ENCODE data around the gene DBI. TPM values are rescaled to one million over a fixed set of nuclear protein-coding genes. Genes with fewer than 3 reads are reported as not detected.

The DBI gene
- total RNA-seq, 1 experiment from 2014 or later = 265 TPM

GRCh38 chr2:119327431-119327830, 39.3 kb upstream of the DBI start:
- DNase-seq = no peak
- TF ChIP-seq EZH2 (IDR thresholded peaks at IDR 0.05; ENCODE audit: low read depth) = no peak
- no peak for TF ChIP-seq CTCF (conservative IDR thresholded peaks at IDR 0.05)
- Histone ChIP-seq H3K27me3 (ENCODE audit: insufficient read depth, low read depth) (no peaks in the 10 kb centered on the region), H3F3A (ENCODE audit: insufficient read depth, low read depth) (no peaks in the 10 kb centered on the region; the same call in 1 of the 2 replicates), H3K4me2 (no peak overlapping the region), H3K4me3 (no peak overlapping the region), H4K20me1 (ENCODE audit: insufficient read depth) (no peaks in the 10 kb centered on the region), H3K4me1 (replicated peaks; ENCODE audit: insufficient read depth) (peaks cover 9% of the 10 kb centered on the region), H2AFZ (no peak overlapping the region), H3K36me3 (ENCODE audit: low read depth) (no peaks in the 10 kb centered on the region), H3K9me2 (ENCODE audit: insufficient read depth) (no peaks in the 10 kb centered on the region), H3K79me2 (ENCODE audit: low read depth) (no peaks in the 10 kb centered on the region), H3K27ac (no peak overlapping the region), H3K9me3 (ENCODE audit: insufficient read depth, low read depth) (no peaks in the 10 kb centered on the region)
- no TSS peak for BruUV-seq (replicated peaks)
- intact Hi-C loops (cut with micrococcal nuclease; ENCODE audit: unreplicated experiment) = no loop called here
- ChIA-PET POLR2A (ENCODE audit: unreplicated experiment) (no interaction called here), CTCF (interaction anchor here (0.6 kb wide), 1 partner anchor 421 kb away, joined by 3 read pairs; no protein-coding TSS in a partner anchor)

GRCh38 chr2:119332953-119333352, 33.8 kb upstream of the DBI start:
- H3K9me2 ChIP-seq (ENCODE audit: insufficient read depth) = no peaks in the 10 kb centered on the region
- H3K36me3 ChIP-seq (ENCODE audit: low read depth) = no peaks in the 10 kb centered on the region
- POLR2A ChIA-PET (ENCODE audit: unreplicated experiment) = no interaction called here
- H4K20me1 ChIP-seq (ENCODE audit: insufficient read depth) = no peaks in the 10 kb centered on the region
- peak overlapping the region; percentile 31; the same call in 1 of the 2 replicates for H3K27ac ChIP-seq
- intact Hi-C loops (cut with micrococcal nuclease; ENCODE audit: unreplicated experiment) = no loop called here
- no peaks in the 10 kb centered on the region for H3K27me3 ChIP-seq (ENCODE audit: insufficient read depth, low read depth)
- no peak overlapping the region for H2AFZ ChIP-seq
- TF ChIP-seq CTCF (conservative IDR thresholded peaks at IDR 0.05) = no peak
- no peak for TF ChIP-seq EZH2 (IDR thresholded peaks at IDR 0.05; ENCODE audit: low read depth)
- peaks cover 10% of the 10 kb centered on the region for H3K4me1 ChIP-seq (replicated peaks; ENCODE audit: insufficient read depth)
- CTCF ChIA-PET = no interaction called here
- no peak for DNase-seq
- BruUV-seq (replicated peaks) = no TSS peak
- H3F3A ChIP-seq (ENCODE audit: insufficient read depth, low read depth) = no peaks in the 10 kb centered on the region
- no peak overlapping the region for H3K4me3 ChIP-seq
- H3K4me2 ChIP-seq = peak overlapping the region; percentile 29; the same call in 1 of the 2 replicates
- H3K9me3 ChIP-seq (ENCODE audit: insufficient read depth, low read depth) = no peaks in the 10 kb centered on the region
- no peaks in the 10 kb centered on the region for H3K79me2 ChIP-seq (ENCODE audit: low read depth)

- peaks cover 10% of the 10 kb centered on the region for H3K4me1 ChIP-seq (replicated peaks; ENCODE audit: insufficient read depth)
- H3K27me3 ChIP-seq (ENCODE audit: insufficient read depth, low read depth) = no peaks in the 10 kb centered on the region
- POLR2A ChIA-PET (ENCODE audit: unreplicated experiment) = no interaction called here
- no peaks in the 10 kb centered on the region for H3K9me2 ChIP-seq (ENCODE audit: insufficient read depth)
- intact Hi-C loops (cut with micrococcal nuclease; ENCODE audit: unreplicated experiment) = no loop called here
- no peaks in the 10 kb centered on the region for H3F3A ChIP-seq (ENCODE audit: insufficient read depth, low read depth)
- no peaks in the 10 kb centered on the region for H3K9me3 ChIP-seq (ENCODE audit: insufficient read depth, low read depth)
- H3K27ac ChIP-seq = peak overlapping the region; percentile 31; the same call in 1 of the 2 replicates
- H3K4me3 ChIP-seq = no peak overlapping the region
- 0 out of 2 replicates have a peak overlapping the region, but pooled peaks have one; percentile 8 for H2AFZ ChIP-seq
- peak overlapping the region; percentile 29; the same call in 1 of the 2 replicates for H3K4me2 ChIP-seq
- peak in 1 of 2 experiments; percentile 70 for DNase-seq
- TF ChIP-seq CTCF (conservative IDR thresholded peaks at IDR 0.05) = no peak
- TF ChIP-seq EZH2 (IDR thresholded peaks at IDR 0.05; ENCODE audit: low read depth) = no peak
- H3K36me3 ChIP-seq (ENCODE audit: low read depth) = no peaks in the 10 kb centered on the region
- CTCF ChIA-PET = no interaction called here
- no TSS peak for BruUV-seq (replicated peaks)
- H3K79me2 ChIP-seq (ENCODE audit: low read depth) = no peaks in the 10 kb centered on the region
- no peaks in the 10 kb centered on the region for H4K20me1 ChIP-seq (ENCODE audit: insufficient read depth)
Observed at GRCh38 chr2:119333360-119333759, 33.4 kb upstream of the DBI start.

Measured in PC-9 (cell line).